Thyroid gland (tissue), 4 donors: ENCODE results near the gene SYT17. TPM values are rescaled to one million over a fixed set of nuclear protein-coding genes. Genes with fewer than 3 reads are reported as not detected.

ENCODE experiments used
- DNase-seq, 2 donors: peaks; one replicate each; pipeline ENCODE4 v3.0.0-alpha.2; 2019
- H3K27ac ChIP-seq, 3 donors: fragments of 200-600 bp; sonication (generic); 1 replicate in 2 of 3; 2 replicates in 1 of 3; pipeline ENCODE4 v1.5.1; 2016 to 2019; ENCODE audit warnings: mild to moderate bottlenecking in 1 of 3, moderate library complexity in 1 of 3
- H3K27me3 ChIP-seq: fragments of 200-600 bp; sonication (generic); one replicate; pipeline ENCODE4 v1.5.1; 2019
- H3K36me3 ChIP-seq, 2 donors: fragments of 200-600 bp; sonication (generic); one replicate each; pipeline ENCODE4 v1.5.1; 2016 to 2019
- H3K4me1 ChIP-seq, 2 donors: fragments of 200-600 bp; sonication (generic); one replicate each; pipeline ENCODE4 v1.5.1; 2017 to 2019
- H3K4me3 ChIP-seq, 3 donors: fragments of 200-600 bp; sonication (generic); replicated peaks in 1 of 3; 1 replicate in 2 of 3; 2 replicates in 1 of 3; pipeline ENCODE4 v1.5.1; 2016; ENCODE audit warnings: mild to moderate bottlenecking in 1 of 3
- H3K9me3 ChIP-seq: fragments of 200-600 bp; sonication (generic); one replicate; pipeline ENCODE4 v1.5.1; 2017
- POLR2A ChIP-seq, 2 donors: fragments of 450-650 bp; IDR thresholded peaks; one replicate each; pipeline ENCODE4 v1.6.1; 2017; ENCODE audit warnings: antibody characterized with exemption in 2 of 2, mild to moderate bottlenecking in 2 of 2, moderate library complexity in 1 of 2
- WGBS, 2 donors: methylation state at CpG; one replicate each; pipeline ENCODE4 v1.1.5; 2017; 5-methylcytosine and 5-hydroxymethylcytosine counted together
- intact Hi-C: fragments of 100-400 bp; cut with DNase I; formaldehyde crosslinking; loops from one replicate; pipeline ENCODE4 v1.15.1; 2023
- total RNA-seq, 4 donors: library from RNA; depleted of rRNA; stranded (reverse); fragments of >200 nt; gene quantifications; one replicate each; pipeline ENCODE4 v1.2.3, GENCODE V29; 2016
- TF ChIP-seq, protein P1 (sequence below), 6 experiments: fragments of 200-600 bp in 3 of 6; fragments of 450-650 bp in 3 of 6; sonication (generic) in 3 of 6; IDR thresholded peaks; one replicate each; pipeline ENCODE4 v1.5.1; 2016 to 2019; ENCODE audit warnings: antibody characterized with exemption in 6 of 6, mild to moderate bottlenecking in 2 of 6, inconsistent platforms in 1 of 6, moderate library complexity in 1 of 6

The SYT17 gene
- total RNA-seq, 4 donors from 2014 or later = 2.8 to 17.2 (median 8.6) TPM

DNA sequence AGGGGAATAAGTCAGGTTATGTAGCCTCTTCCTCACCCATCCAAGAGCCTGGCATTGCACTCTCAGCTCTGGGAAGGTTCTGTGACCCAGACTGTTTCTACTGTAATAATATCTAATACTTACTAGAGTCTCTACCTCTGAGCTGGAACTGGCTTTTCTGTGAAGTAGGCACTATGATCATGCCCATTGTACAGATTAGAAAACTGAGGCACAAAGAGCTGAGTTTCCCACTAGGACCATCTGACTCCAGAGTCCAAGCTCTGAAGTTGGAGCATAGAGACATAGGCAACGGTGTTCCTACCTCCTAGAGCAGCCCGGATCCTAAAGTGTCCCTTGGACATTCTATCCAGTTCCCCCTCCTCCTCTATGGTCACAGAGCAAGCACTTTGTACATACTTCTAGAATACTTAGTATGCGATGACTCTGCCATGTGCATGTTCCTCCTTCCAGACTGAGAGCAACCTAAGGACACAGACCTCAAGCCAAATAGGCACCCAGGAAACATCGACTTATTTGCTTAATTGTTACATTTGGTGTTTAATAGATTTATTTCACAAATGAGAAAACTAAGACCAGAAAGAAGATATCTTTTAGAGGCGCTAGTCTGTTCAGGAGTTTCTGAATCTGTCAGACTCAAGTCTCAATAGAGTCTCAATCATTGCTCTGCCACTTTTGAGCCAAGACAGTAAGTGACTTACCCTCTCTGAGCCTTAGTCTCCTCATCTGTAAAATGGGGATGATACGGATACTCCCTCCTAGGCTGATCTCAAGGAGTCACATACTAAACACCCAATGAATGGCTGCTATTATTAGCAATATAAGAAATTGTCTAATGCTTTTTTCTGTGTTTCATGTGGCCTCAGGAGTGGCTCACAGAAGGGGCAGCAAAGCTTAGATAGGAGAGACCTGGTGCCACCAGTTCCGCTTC lies 121.1 kb downstream of the SYT17 start:
- intact Hi-C loops = no loop called here
- H3K36me3 ChIP-seq = no peaks in the 10 kb centered on the region
- 81 to 86% methylated on average over 7 of the region's 7 CpGs for WGBS, 2 donors
- H3K4me3 ChIP-seq = no peak overlapping the region
- TF ChIP-seq, protein P1, sequence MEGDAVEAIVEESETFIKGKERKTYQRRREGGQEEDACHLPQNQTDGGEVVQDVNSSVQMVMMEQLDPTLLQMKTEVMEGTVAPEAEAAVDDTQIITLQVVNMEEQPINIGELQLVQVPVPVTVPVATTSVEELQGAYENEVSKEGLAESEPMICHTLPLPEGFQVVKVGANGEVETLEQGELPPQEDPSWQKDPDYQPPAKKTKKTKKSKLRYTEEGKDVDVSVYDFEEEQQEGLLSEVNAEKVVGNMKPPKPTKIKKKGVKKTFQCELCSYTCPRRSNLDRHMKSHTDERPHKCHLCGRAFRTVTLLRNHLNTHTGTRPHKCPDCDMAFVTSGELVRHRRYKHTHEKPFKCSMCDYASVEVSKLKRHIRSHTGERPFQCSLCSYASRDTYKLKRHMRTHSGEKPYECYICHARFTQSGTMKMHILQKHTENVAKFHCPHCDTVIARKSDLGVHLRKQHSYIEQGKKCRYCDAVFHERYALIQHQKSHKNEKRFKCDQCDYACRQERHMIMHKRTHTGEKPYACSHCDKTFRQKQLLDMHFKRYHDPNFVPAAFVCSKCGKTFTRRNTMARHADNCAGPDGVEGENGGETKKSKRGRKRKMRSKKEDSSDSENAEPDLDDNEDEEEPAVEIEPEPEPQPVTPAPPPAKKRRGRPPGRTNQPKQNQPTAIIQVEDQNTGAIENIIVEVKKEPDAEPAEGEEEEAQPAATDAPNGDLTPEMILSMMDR (IDR thresholded peaks at IDR 0.05) = no peak
- TF ChIP-seq POLR2A (IDR thresholded peaks at IDR 0.05) = no peak
- no peaks in the 10 kb centered on the region for H3K9me3 ChIP-seq
- H3K4me1 ChIP-seq = no peaks in the 10 kb centered on the region
- no peak overlapping the region for H3K27ac ChIP-seq
- H3K27me3 ChIP-seq = no peaks in the 10 kb centered on the region
- DNase-seq = no peak

DNA sequence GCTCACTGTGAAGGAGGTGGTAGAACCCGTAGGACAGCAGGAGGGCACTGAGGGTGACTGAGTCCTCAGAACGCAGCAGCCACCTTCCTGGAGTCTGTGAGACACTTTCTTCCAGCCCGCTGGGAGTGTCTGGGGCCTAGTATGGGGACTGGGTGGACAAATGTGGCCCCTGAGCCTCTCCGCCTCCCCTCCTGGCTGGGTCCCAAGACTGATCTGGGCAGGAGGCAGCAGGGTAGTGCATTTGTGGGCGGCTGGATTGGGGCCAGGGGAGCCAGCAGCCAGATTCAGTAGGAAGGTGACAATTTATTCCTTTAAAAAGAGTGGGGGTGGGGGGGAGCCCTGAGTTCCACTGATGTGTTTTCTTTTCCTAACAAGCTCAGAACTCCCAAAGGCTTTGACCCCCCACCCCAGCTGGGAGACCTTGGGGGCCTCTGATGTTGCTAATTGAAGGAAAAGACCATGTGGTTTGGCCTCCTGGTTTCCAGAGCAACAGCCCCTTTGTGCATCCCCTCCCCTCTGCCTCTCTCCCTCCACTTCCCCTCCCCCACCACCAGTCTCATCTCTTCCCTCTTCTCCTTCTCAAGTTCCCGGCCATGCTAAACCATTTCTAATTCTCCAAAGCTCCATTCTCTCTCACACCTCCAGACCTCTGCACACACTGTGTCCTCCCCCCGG lies 121.9 kb downstream of the SYT17 start:
- intact Hi-C loops = no loop called here
- Histone ChIP-seq H3K9me3 (no peaks in the 10 kb centered on the region), H3K27me3 (no peaks in the 10 kb centered on the region), H3K4me1 (no peaks in the 10 kb centered on the region), H3K4me3 (no peak overlapping the region), H3K27ac (no peak overlapping the region), H3K36me3 (no peaks in the 10 kb centered on the region)
- WGBS, 2 donors = 32 to 45% methylated on average over 5 to 7 of the region's 7 CpGs
- TF ChIP-seq POLR2A (IDR thresholded peaks at IDR 0.05) = no peak
- TF ChIP-seq, protein P1 (IDR thresholded peaks at IDR 0.05) = no peak
- peak; percentile 14 to 21 for DNase-seq

DNA sequence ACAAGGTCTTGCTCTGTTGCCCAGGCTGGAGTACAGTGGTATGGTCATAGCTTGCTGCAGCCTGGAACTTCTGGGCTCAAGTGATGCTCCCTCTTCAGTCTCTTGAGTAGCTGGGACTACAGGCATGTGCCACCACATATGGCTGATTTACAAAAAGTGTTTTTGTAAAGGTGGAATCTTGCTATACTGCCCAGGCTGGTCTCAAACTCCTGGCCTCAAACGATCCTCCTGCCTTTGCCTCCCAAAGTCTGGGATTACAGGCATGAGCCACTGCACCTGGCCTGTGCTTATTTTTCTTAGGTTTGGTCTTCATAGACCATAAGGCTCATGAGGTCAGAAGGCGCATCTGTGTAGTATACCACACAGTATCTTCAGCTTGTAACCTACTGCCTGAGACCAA lies 122.8 kb downstream of the SYT17 start:
- TF ChIP-seq, protein P1 (IDR thresholded peaks at IDR 0.05) = no peak
- no peak for TF ChIP-seq POLR2A (IDR thresholded peaks at IDR 0.05)
- H3K4me1 ChIP-seq = no peaks in the 10 kb centered on the region
- no peak overlapping the region for H3K4me3 ChIP-seq
- intact Hi-C loops = no loop called here
- H3K27me3 ChIP-seq = no peaks in the 10 kb centered on the region
- no peak overlapping the region for H3K27ac ChIP-seq
- DNase-seq = no peak
- no peaks in the 10 kb centered on the region for H3K36me3 ChIP-seq
- 82 to 86% methylated on average over 2 of the region's 2 CpGs for WGBS, 2 donors
- H3K9me3 ChIP-seq = no peaks in the 10 kb centered on the region

DNA sequence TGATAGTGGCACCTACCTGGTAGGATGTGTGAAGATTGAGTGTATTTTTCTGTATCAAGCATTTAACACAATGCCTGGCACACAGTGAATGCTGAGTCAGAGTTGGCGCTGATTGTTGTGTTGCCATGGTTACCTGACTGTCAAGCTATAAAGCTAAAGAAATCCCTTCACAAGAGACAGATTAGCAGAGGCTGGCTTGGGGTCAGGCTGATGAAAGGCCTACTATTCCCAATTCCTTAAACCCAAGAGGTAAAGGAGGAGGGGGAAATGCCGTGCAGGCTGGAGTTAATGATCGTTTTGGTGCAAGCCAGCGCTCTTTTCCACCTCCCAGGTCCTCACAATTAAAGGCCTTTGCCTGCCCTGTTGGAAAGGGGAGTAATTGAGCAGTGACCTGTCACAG lies 123.4 kb downstream of the SYT17 start:
- Histone ChIP-seq H3K4me3 (no peak overlapping the region), H3K27ac (no peak overlapping the region), H3K4me1 (no peaks in the 10 kb centered on the region), H3K36me3 (no peaks in the 10 kb centered on the region), H3K9me3 (no peaks in the 10 kb centered on the region), H3K27me3 (no peaks in the 10 kb centered on the region)
- DNase-seq = peak in 1 of 2 donors; percentile 16
- 48 to 58% methylated on average over 4 of the region's 4 CpGs for WGBS, 2 donors
- intact Hi-C loops = no loop called here
- TF ChIP-seq, protein P1 (IDR thresholded peaks at IDR 0.05) = no peak

DNA sequence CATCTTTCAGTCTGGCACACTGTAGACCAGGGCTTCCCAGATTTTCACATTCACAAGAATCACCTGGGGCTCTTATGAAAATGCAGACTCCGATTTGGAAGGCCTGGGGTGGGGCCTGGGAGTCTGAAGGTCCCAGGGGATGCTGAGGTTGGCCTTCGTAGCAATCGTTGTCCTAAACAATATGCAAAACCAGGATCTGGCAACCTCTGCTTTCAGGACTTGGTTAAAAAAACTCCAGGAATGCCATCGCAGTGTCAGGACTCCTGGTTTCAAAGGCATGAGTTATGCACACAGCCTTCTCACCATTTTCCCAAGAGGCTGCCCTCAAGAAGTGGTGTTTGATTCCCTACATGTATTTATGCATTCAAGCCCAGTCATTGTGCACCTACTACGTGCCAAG lies 124.1 kb downstream of the SYT17 start:
- intact Hi-C loops = no loop called here
- H3K36me3 ChIP-seq = no peaks in the 10 kb centered on the region
- no peak overlapping the region for H3K27ac ChIP-seq
- TF ChIP-seq, protein P1 (IDR thresholded peaks at IDR 0.05) = no peak
- TF ChIP-seq POLR2A (IDR thresholded peaks at IDR 0.05) = no peak
- no peaks in the 10 kb centered on the region for H3K27me3 ChIP-seq
- no peak overlapping the region for H3K4me3 ChIP-seq
- WGBS, 2 donors = 71 to 74% methylated on average over 5 of the region's 5 CpGs
- H3K9me3 ChIP-seq = no peaks in the 10 kb centered on the region
- no peaks in the 10 kb centered on the region for H3K4me1 ChIP-seq
- DNase-seq = no peak
